Measurements from ENCODE around the gene SSH2. TPM values are rescaled to one million over a fixed set of nuclear protein-coding genes. Genes with fewer than 3 reads are reported as not detected.

The SSH2 gene
- total RNA-seq, 1 experiment from 2014 or later, result 14.6 TPM

- H3K27ac Mint-ChIP-seq, result peak overlapping the region in 1 of 3 experiments; percentile 76; a peak in 2 of 7 replicates
- Histone ChIP-seq H3K4me2 (ENCODE audit: insufficient read depth, insufficient read length, low read length) (no peak overlapping the region), H3K27ac (ENCODE audit: insufficient read length, low read depth, low read length) (no peak overlapping the region), H3K4me1 (ENCODE audit: insufficient read depth, low read length) (peaks cover 15% of the 10 kb centered on the region; the same call in 1 of the 2 replicates), H3K23ac (ENCODE audit: insufficient read length, low read depth, low read length) (no peak overlapping the region), H3K23me2 (ENCODE audit: insufficient read length, low read depth, low read length, poor library complexity, severe bottlenecking) (peaks cover 15% of the 10 kb centered on the region), H2BK15ac (ENCODE audit: low read depth, low read length) (no peak overlapping the region), H2AK5ac (ENCODE audit: insufficient read length, low read length) (no peak overlapping the region), H2BK120ac (ENCODE audit: low read depth, low read length, poor library complexity, severe bottlenecking) (no peak overlapping the region), H4K8ac (replicated peaks; ENCODE audit: insufficient read length, low read depth, low read length) (no peak overlapping the region), H2BK5ac (ENCODE audit: insufficient read length, low read length) (no peak overlapping the region), H3K27me3 (ENCODE audit: insufficient read depth, low read length) (no peaks in the 10 kb centered on the region), H4K5ac (ENCODE audit: insufficient read length, low read depth, low read length) (no peak overlapping the region), H4K91ac (ENCODE audit: insufficient read length, low read depth, low read length) (no peak overlapping the region), H3K79me2 (ENCODE audit: insufficient read depth, low read length) (peaks cover 23% of the 10 kb centered on the region; the same call in 1 of the 2 replicates), H2AFZ (ENCODE audit: low read length) (no peak overlapping the region), H2BK12ac (ENCODE audit: insufficient read length, low read depth, low read length) (no peak overlapping the region), H3K9me3 (ENCODE audit: control insufficient read depth, low read depth, low read length) (no peaks in the 10 kb centered on the region), H3K79me1 (ENCODE audit: insufficient read depth, low read depth, low read length, poor library complexity, severe bottlenecking) (peaks cover 4% of the 10 kb centered on the region), H3K18ac (ENCODE audit: insufficient read length, low read depth, low read length) (no peak overlapping the region), H3K9ac (ENCODE audit: extremely low read depth, insufficient read length, low read length) (no peak overlapping the region), H3K4ac (ENCODE audit: low read depth, low read length) (no peak overlapping the region), H3K56ac (ENCODE audit: insufficient read length, low read depth, low read length) (no peak overlapping the region), H3T11ph (ENCODE audit: low read length) (no peak overlapping the region), H4K20me1 (ENCODE audit: control insufficient read depth, insufficient read depth, insufficient read length) (no peaks in the 10 kb centered on the region), H3K14ac (ENCODE audit: insufficient read depth, low read length) (no peak overlapping the region; the same call in 1 of the 2 replicates), H2BK20ac (ENCODE audit: low read depth, low read length, poor library complexity, severe bottlenecking) (no peak overlapping the region)
- no CpG with 5 or more reads among the region's 8 CpGs for WGBS (ENCODE audit: extremely low coverage, insufficient read length, low lambda C conversion rate)
- peaks cover 13 to 30% (median 24%) of the 10 kb centered on the region in 3 experiments; a peak in 6 of 7 replicates for H3K36me3 Mint-ChIP-seq (ENCODE audit: insufficient read depth in 1 of 3, low read depth in 3 of 3)
- peak; percentile 47 for TF ChIP-seq CTCF (conservative IDR thresholded peaks at IDR 0.05)
- no peak for DNase-seq
- H3K27me3 Mint-ChIP-seq (ENCODE audit: low read depth), result no peaks in the 10 kb centered on the region
- H3K4me3 Mint-ChIP-seq, result no peak overlapping the region
- H3K9me3 Mint-ChIP-seq, result no peaks in the 10 kb centered on the region
- peaks cover 32 to 48% of the 10 kb centered on the region in 2 experiments for H3K4me1 Mint-ChIP-seq
Measured at GRCh38 chr17:29585080-29585751, 344.8 kb downstream of the SSH2 start.

Measured in H9 (cell line).